Natural killer cell treated with Interleukin-12 subunit alpha and Interleukin-12 subunit beta and Interleukin-15 and Interleukin-18, amount 100 ng/mL, for 72 hours (primary cell): ENCODE results near the gene PKP1. TPM values are rescaled to one million over a fixed set of nuclear protein-coding genes. Genes with fewer than 3 reads are reported as not detected.

Experiments used
- ATAC-seq, 2 donors: fragments of 150-1000 bp; cut with Tn5 transposase in 1 of 2; sonication (Bioruptor Pico), chemical (Tn5 transposase) in 1 of 2; 2 replicates each; pipeline ENCODE4 v1.10.0; 2021
- DNase-seq: peaks from one replicate; pipeline ENCODE4 v3.0.0; 2022; ENCODE audit warnings: low spot score
- H3K27ac Mint-ChIP-seq, 2 donors: 1 replicate in 1 of 2; 2 replicates in 1 of 2; pipeline ENCODE4 v1.8.0; 2022; ENCODE audit warnings: mixed read lengths in 2 of 2, mild to moderate bottlenecking in 1 of 2, moderate library complexity in 1 of 2
- H3K27me3 Mint-ChIP-seq, 2 donors: 1 replicate in 1 of 2; 2 replicates in 1 of 2; pipeline ENCODE4 v1.8.0; 2022; ENCODE audit warnings: mixed read lengths in 2 of 2
- H3K36me3 Mint-ChIP-seq: one replicate; pipeline ENCODE4 v1.8.0; 2022; ENCODE audit warnings: mixed read lengths
- H3K4me1 Mint-ChIP-seq, 2 donors: 1 replicate in 1 of 2; 2 replicates in 1 of 2; pipeline ENCODE4 v1.8.0; 2022; ENCODE audit warnings: low read depth in 2 of 2, mixed read lengths in 2 of 2, mild to moderate bottlenecking in 1 of 2
- H3K4me3 Mint-ChIP-seq: one replicate; pipeline ENCODE4 v1.8.0; 2022; ENCODE audit warnings: mixed read lengths
- H3K9me3 Mint-ChIP-seq: 2 replicates; pipeline ENCODE4 v1.8.0; 2022; ENCODE audit warnings: mixed read lengths
- total RNA-seq, 2 donors: library from RNA; stranded (reverse); gene quantifications; one replicate each; pipeline ENCODE4 v1.2.3, GENCODE V29; 2022

PKP1 gene
- total RNA-seq, 2 donors from 2014 or later, result not detected

- no peak overlapping the region for H3K4me3 Mint-ChIP-seq
- no peak overlapping the region for H3K27ac Mint-ChIP-seq
- DNase-seq (no peak), ATAC-seq (no peak)
- peaks cover 8 to 10% of the 10 kb centered on the region in 2 donors for H3K27me3 Mint-ChIP-seq
- no peaks in the 10 kb centered on the region for H3K9me3 Mint-ChIP-seq
- H3K4me1 Mint-ChIP-seq, result no peaks in the 10 kb centered on the region
- H3K36me3 Mint-ChIP-seq, result no peaks in the 10 kb centered on the region
These were observed 72.2 kb downstream of the PKP1 start for GRCh38 chr1:201355471-201355870.

- peaks cover 5 to 8% of the 10 kb centered on the region in 2 donors for H3K27me3 Mint-ChIP-seq
- ATAC-seq (no peak), DNase-seq (no peak)
- H3K4me1 Mint-ChIP-seq, result no peaks in the 10 kb centered on the region
- no peaks in the 10 kb centered on the region for H3K36me3 Mint-ChIP-seq
- no peak overlapping the region for H3K4me3 Mint-ChIP-seq
- no peaks in the 10 kb centered on the region for H3K9me3 Mint-ChIP-seq
- no peak overlapping the region for H3K27ac Mint-ChIP-seq
These were observed 72.9 kb downstream of the PKP1 start for GRCh38 chr1:201356236-201356635.

GRCh38 chr1:201356701-201357100 is 73.4 kb downstream of the PKP1 start:
- ATAC-seq (no peak), DNase-seq (no peak)
- peaks cover 1 to 3% of the 10 kb centered on the region in 2 donors for H3K27me3 Mint-ChIP-seq
- H3K36me3 Mint-ChIP-seq, result no peaks in the 10 kb centered on the region
- no peak overlapping the region for H3K4me3 Mint-ChIP-seq
- no peaks in the 10 kb centered on the region for H3K9me3 Mint-ChIP-seq
- no peak overlapping the region for H3K27ac Mint-ChIP-seq
- no peaks in the 10 kb centered on the region for H3K4me1 Mint-ChIP-seq

- Mint-ChIP-seq H3K36me3 (no peaks in the 10 kb centered on the region), H3K9me3 (no peaks in the 10 kb centered on the region), H3K27ac (no peak overlapping the region), H3K4me1 (no peaks in the 10 kb centered on the region), H3K4me3 (no peak overlapping the region), H3K27me3 (peaks cover 3 to 4% of the 10 kb centered on the region in 2 donors)
- DNase-seq (no peak), ATAC-seq (no peak)
These were observed 73.9 kb downstream of the PKP1 start for GRCh38 chr1:201357211-201357610.

GRCh38 chr1:201357636-201358348 is 74.5 kb downstream of the PKP1 start:
- Mint-ChIP-seq H3K9me3 (no peaks in the 10 kb centered on the region), H3K27ac (no peak overlapping the region), H3K4me3 (no peak overlapping the region), H3K27me3 (peaks cover 5 to 8% of the 10 kb centered on the region in 2 donors), H3K4me1 (no peaks in the 10 kb centered on the region), H3K36me3 (no peaks in the 10 kb centered on the region)
- DNase-seq, result no peak
- ATAC-seq, result no peak

- Mint-ChIP-seq H3K9me3 (no peaks in the 10 kb centered on the region), H3K27ac (no peak overlapping the region), H3K27me3 (peaks cover 8 to 9% of the 10 kb centered on the region in 2 donors), H3K4me1 (no peaks in the 10 kb centered on the region), H3K36me3 (no peaks in the 10 kb centered on the region), H3K4me3 (no peak overlapping the region)
- ATAC-seq (no peak), DNase-seq (no peak)
These were observed 75.3 kb downstream of the PKP1 start for GRCh38 chr1:201358596-201358995.

- ATAC-seq (peak in 1 of 2 donors; percentile 2), DNase-seq (no peak)
- Mint-ChIP-seq H3K27ac (no peak overlapping the region), H3K36me3 (no peaks in the 10 kb centered on the region), H3K27me3 (peaks cover 8 to 9% of the 10 kb centered on the region in 2 donors), H3K9me3 (no peaks in the 10 kb centered on the region), H3K4me1 (no peaks in the 10 kb centered on the region), H3K4me3 (no peak overlapping the region)
These were observed 75.9 kb downstream of the PKP1 start for GRCh38 chr1:201359031-201359872.

GRCh38 chr1:201359873-201360210 is 76.5 kb downstream of the PKP1 start:
- no peaks in the 10 kb centered on the region for H3K36me3 Mint-ChIP-seq
- no peaks in the 10 kb centered on the region for H3K9me3 Mint-ChIP-seq
- H3K4me3 Mint-ChIP-seq, result no peak overlapping the region
- DNase-seq (no peak), ATAC-seq (peak; percentile 2 to 7)
- H3K4me1 Mint-ChIP-seq, result no peaks in the 10 kb centered on the region
- no peak overlapping the region for H3K27ac Mint-ChIP-seq
- peaks cover 8 to 9% of the 10 kb centered on the region in 2 donors for H3K27me3 Mint-ChIP-seq

GRCh38 chr1:201360486-201360885 is 77.2 kb downstream of the PKP1 start:
- Mint-ChIP-seq H3K27ac (no peak overlapping the region), H3K36me3 (no peaks in the 10 kb centered on the region), H3K4me3 (no peak overlapping the region), H3K9me3 (no peaks in the 10 kb centered on the region), H3K27me3 (peaks cover 8 to 9% of the 10 kb centered on the region in 2 donors), H3K4me1 (no peaks in the 10 kb centered on the region)
- DNase-seq (no peak), ATAC-seq (no peak)

- Mint-ChIP-seq H3K9me3 (no peaks in the 10 kb centered on the region), H3K36me3 (no peaks in the 10 kb centered on the region), H3K4me3 (no peak overlapping the region), H3K27me3 (peaks cover 8 to 9% of the 10 kb centered on the region in 2 donors), H3K27ac (no peak overlapping the region), H3K4me1 (no peaks in the 10 kb centered on the region)
- ATAC-seq (no peak), DNase-seq (no peak)
These were observed 77.8 kb downstream of the PKP1 start for GRCh38 chr1:201360901-201361651.

- no peaks in the 10 kb centered on the region for H3K4me1 Mint-ChIP-seq
- ATAC-seq, result no peak
- no peaks in the 10 kb centered on the region for H3K36me3 Mint-ChIP-seq
- no peaks in the 10 kb centered on the region for H3K9me3 Mint-ChIP-seq
- no peak overlapping the region for H3K4me3 Mint-ChIP-seq
- H3K27me3 Mint-ChIP-seq, result peaks cover 8 to 9% of the 10 kb centered on the region in 2 donors
- no peak for DNase-seq
- no peak overlapping the region for H3K27ac Mint-ChIP-seq
These were observed 78.6 kb downstream of the PKP1 start for GRCh38 chr1:201361652-201362504.

- DNase-seq (no peak), ATAC-seq (no peak)
- Mint-ChIP-seq H3K4me1 (no peaks in the 10 kb centered on the region), H3K27me3 (peaks cover 8 to 12% of the 10 kb centered on the region in 2 donors), H3K9me3 (no peaks in the 10 kb centered on the region), H3K27ac (no peak overlapping the region), H3K4me3 (no peak overlapping the region), H3K36me3 (no peaks in the 10 kb centered on the region)
These were observed 79.6 kb downstream of the PKP1 start for GRCh38 chr1:201362906-201363305.

GRCh38 chr1:201363467-201363866 is 80.2 kb downstream of the PKP1 start:
- Mint-ChIP-seq H3K9me3 (no peaks in the 10 kb centered on the region), H3K27ac (no peak overlapping the region), H3K4me1 (no peaks in the 10 kb centered on the region), H3K4me3 (no peak overlapping the region), H3K27me3 (peaks cover 8 to 14% of the 10 kb centered on the region in 2 donors), H3K36me3 (no peaks in the 10 kb centered on the region)
- ATAC-seq (no peak), DNase-seq (no peak)
